Kasumi-1 (cell line): ENCODE results near the gene ISG20L2.

Experiments used
- DNase-seq, 2 experiments: peaks; one replicate each; lab custom pipeline; 2025; lab: John Stamatoyannopoulos, UW

Gene ISG20L2

DNA sequence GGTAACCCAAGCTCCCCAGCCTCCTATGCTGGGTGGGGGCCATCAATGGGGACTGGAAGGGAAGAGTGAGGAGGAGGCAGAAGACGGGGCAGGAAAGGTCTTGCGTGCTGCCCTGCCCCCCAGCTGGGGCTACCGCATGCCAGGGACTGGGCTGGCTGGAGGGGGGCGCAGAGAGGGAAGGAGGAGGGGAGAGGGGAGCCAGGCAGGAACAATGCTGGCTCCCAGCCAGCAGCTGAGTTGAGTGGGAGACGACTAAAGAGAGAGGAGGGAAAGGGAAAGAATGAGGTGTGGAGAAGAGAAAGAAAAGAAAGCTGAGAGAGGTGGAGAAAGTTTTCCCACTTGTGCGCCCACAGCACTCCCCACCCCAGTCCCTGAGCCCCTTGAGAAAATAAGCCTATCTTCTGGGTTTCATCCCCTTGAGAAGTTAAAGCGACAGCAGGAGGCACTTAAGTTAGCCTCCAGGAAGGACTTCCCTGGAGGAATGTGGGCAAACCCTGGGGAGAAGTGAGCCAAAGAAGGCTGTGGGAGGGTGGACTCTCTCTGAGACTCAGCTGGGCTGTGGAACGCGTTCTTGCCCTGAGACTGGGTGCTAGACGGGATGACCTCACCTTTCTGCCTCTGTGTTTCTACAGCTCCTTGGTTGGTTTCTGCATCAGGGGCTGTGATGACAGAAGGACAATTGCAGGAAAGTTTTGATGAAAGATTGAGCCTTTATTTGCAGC lies 38.5 kb downstream of the ISG20L2 start:
- DNase-seq, result no peak

DNA sequence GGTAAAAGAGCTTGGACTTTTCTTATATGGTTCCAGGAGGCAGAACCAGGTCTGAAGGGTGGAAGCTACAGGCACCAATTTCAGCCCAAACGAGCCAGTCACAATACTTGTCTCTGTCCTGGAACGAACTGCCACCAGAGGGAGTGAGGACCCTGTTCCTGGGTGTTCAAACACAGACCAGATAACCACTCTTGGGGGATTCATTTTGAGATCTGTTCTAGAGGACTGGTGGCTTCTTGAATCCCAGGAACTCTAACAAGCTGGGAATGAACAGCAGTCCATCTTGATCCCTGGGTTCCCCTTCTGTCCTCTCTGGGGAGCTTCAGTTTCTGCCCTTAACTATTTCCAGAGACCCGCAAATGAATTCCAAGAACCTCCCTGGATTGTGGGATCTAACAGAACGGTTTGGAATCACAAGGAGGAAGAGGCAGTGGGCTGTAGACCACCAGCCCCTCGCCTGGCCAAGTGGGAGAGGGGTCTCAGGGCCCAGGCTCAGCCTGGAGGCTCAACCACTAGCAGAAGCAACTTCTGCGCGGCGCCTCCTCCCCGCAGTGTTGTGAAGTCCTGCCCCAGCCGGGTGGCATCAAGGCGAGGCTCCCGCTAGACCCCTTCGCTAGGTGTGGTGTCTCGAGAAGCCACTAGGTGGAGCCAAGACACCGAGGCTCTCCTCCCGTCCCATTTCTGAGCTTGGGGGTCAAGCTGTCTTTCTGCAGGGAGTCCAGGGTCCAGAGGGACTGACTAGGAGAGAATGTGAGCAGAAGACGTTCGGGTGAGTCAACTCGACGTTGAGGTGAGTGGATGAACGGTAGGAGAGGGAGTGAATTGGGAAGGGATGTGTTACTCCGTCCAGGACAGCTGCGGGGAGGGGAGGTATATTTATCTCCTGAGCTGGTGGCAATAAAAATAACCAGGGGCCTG lies 39.3 kb downstream of the ISG20L2 start:
- peak; percentile 69 to 79 for DNase-seq

DNA sequence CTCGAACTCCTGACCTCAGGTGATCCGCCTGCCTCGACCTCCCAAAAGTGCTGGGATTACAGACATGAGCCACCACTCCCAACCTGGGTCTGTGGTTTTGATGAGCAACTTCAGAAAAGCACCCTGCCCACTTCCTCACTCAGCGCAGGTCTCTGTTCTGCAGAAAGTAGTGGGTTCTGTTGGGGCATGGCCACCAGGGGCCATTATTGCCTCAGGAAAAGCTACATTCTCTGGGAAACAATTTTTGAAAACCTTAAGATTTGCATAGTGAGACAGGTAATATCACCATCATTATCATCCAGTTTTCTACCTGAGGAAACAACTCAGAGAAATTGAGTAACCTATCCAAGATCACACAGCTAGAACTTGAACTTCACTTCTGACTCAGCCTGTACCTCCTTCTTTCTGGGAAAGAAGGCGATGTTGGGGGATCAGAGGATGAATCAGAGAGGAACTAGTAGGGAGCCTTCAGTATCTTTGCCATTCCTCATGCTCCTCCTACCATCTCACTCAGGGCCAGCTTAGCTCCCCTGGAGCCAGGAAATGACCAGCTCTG lies 44.3 kb downstream of the ISG20L2 start:
- DNase-seq, result no peak

GRCh38 chr1:156682166-156682890 lies 46.2 kb downstream of the ISG20L2 start:
- DNase-seq, result no peak

- no peak for DNase-seq
These were observed 47.2 kb downstream of the ISG20L2 start for GRCh38 chr1:156681196-156681960.

- no peak for DNase-seq
These were observed 48.5 kb downstream of the ISG20L2 start for GRCh38 chr1:156680056-156680455.

DNA sequence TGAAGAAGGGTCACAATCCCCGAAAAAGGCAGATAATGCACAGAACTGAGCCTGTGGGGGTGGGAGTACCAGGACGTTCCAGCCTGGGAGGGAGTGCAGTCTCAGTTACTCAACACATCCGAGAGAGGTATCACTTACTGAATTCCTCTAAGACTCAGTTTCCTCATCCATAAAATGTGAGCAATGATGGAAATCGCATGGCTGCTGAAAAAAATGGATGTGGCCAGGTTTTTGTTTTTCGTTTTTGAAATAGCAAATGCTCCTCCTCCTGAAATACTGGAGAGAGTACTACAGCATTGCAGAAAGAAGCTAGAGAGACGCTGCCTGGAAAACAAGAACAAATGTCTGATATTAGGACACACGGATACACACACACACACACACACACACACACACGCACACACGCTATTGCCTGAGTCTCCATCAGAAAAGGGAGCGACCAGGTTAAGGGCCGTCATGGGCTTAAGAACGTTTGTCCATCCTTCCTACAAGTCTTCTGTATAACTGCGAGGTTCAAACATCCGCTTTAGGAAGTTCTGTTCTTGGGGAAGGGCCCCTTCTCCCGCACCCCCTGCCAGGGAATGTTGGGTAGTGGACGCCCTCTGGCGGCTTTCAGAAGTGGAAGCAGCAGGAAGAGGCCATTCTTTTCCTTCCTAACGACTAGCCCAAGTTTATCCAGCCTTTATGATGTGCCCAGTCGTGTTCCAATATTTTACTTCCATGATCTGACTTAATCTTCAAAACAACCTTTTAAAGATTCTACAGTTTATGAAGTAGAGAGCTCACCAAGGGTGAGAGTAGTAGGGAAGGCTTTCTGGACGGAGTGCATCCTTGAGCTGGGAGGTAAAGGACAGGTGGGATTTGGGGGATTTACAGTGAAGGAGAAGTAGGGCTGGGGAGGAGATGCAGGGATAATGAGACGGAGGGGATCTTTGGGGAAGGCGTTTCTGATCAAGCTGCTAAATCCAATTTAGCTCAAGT lies 50.7 kb downstream of the ISG20L2 start:
- peak; percentile 46 to 61 for DNase-seq

- no peak for DNase-seq
These were observed 51.5 kb downstream of the ISG20L2 start, which contains the start of gene NES for GRCh38 chr1:156676820-156677615. Gene NES, minus strand, starts transcription at chr1:156677407. Its CDS starts 143 bp downstream, at chr1:156677264.

GRCh38 chr1:156676114-156676819 lies 52.3 kb downstream of the ISG20L2 start:
- DNase-seq, result no peak

GRCh38 chr1:156675210-156676113 lies 53.1 kb downstream of the ISG20L2 start:
- no peak for DNase-seq

DNA sequence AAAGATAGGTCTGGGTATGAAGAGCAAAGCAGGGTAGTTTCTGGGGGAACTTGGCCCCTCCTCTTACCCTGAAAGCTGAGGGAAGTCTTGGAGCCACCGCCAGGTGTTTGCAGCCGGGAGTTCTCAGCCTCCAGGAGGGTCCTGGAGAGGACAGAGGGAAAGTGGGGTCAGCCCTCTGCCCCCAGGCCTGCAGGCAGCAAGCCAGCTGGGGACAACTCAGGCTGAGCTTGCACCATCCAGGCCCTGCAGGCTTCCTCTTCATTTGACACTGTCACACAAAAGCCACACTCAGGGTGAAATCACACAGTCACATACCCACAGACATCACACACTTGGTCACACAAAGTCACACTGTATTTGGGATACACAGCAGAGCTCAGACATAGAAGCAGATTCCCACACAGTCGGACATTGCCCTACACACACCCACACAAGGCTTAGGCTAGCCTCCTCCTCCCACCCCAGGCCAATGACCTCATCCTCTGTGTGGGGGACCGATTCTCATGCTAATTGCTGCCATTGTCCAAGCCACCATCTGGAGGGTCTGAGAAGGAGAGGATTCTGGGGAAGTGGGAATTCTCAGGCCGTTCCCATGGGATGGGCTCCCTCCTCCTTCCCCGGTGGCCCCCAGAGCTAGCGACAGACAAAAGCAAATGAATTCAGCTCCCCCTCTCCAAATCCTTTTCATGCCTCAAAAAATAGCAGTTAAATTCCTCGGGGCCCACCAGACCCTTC lies 55.0 kb downstream of the ISG20L2 start:
- DNase-seq, result no peak
